HuH-7.5 (cell line): ENCODE results near the gene ASPRV1.

Experiments used
- DNase-seq: peaks from one replicate; pipeline ENCODE4 v3.0.0; 2011; ENCODE audit warnings: low spot score

ASPRV1 gene

DNA sequence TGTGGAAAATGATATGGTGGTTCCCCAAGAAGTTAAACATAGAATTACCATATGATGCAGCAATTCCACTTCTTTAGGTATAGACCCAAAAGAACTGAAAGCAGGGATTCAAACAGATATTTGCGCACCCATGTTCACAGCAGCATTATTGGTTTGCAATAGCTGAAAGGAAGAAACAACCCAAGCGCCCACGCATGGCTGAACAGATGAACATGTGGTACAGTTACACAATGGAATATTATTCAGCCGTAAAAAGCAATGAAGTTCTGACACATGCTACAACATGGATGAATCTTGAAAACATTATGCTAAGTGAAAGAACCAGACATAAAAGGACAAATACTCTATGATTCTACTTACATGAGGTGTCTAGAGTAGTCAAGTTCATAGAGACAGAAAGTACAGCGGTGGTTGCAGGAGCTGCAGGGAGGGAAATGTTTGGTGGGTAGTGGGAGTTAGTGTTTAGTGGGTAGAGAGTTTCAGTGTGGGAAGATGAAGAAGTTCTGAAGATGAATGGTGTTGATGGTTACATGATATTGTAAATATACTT is 26.7 kb upstream of the ASPRV1 start:
- DNase-seq: no peak

DNA sequence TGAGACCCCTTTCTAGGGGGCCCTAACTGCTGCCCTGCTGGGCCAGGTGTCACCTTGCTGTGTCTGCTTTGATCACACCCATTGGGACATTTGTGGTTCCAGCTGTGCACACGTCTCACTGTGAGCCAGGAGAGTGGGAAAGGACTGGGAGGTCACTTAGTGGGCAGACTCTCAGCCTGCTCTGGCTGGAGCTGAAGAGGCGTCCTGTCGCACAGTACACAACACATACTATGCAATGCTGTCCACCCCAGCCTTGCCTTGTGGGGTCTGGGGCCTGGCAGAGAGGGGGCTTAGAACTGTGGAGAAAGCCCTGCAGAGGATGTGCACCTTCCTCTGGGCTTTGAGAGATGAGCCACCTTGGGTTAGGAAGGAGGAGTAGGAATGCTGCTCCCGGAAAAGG is 25.3 kb upstream of the ASPRV1 start:
- no peak for DNase-seq

DNA sequence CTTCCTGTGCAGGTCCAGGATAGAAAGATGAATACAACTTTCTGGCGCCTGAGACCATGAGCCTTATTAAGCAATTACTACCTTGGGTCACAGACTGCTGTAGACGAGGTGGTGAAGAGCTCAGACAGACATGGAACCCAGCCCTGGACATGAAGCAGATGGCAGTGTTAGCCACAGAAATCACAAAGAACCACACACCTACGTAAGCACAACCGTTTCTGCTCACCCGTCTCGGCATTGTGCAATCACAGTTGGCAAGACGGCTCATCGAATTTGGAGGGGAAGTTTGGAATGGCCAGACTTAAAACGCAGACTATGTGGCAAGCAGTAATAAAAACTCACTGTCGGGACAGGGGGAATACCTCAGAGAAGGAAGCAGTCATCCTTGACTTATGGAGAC is 24.3 kb upstream of the ASPRV1 start:
- no peak for DNase-seq

DNA sequence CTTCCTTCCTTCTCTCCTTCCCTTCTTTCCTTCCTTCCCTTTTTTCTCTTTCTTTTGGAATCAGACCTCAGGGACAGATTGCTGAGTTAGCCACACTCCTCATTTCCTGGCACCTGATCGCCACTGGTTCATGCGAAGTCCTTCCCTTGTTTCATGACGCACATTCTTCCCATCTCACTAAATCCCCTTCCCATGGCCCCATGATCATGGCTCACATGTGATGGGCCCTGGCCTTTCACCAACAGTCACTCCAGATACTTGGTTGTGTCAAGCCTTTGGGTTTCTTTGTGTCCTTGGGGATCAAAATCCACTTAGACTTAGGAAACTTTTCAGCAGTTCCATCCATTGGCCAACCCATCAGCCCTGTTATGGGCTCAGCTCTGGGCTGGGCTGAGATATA is 23.8 kb upstream of the ASPRV1 start:
- DNase-seq: no peak

GRCh38 chr2:69983392-69983966 is 22.0 kb upstream of the ASPRV1 start:
- no peak for DNase-seq

- no peak for DNase-seq
Observed at GRCh38 chr2:69979902-69980807, 18.7 kb upstream of the ASPRV1 start.

- DNase-seq: no peak
Observed at GRCh38 chr2:69977906-69978482, 16.6 kb upstream of the ASPRV1 start.

- DNase-seq: no peak
Observed at GRCh38 chr2:69977186-69977585, 15.8 kb upstream of the ASPRV1 start.

DNA sequence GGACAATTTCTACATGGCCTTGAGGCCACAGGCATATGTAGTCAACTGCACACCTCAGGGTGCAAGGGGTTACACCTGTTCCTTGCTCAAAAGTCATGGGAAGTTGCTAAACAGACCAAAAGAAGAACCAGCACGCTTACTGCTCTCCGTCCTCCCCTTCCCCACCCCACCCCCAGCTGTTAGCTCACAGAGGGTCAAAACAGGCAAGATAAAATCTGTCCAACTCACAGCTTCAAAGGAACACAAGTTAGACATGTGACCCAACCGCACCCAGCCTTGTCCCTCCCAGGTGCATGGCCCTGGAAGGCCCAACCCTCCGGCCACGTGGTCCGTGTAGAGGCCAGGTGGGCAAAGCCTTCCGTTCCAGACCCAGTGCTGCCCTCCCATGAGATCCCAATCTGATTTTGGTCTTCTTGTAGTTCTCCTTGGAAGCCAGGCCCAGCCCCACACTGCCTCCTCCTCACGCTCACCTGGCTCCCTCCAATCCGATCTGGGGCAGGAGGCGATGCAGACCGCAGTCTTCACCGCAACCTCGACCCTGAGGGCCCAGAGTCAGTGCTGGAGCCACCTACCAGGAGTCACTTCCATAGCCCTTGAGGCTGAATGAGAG is 14.5 kb upstream of the ASPRV1 start:
- DNase-seq: no peak

- no peak for DNase-seq
Observed at GRCh38 chr2:69975136-69975852, 13.9 kb upstream of the ASPRV1 start.

DNA sequence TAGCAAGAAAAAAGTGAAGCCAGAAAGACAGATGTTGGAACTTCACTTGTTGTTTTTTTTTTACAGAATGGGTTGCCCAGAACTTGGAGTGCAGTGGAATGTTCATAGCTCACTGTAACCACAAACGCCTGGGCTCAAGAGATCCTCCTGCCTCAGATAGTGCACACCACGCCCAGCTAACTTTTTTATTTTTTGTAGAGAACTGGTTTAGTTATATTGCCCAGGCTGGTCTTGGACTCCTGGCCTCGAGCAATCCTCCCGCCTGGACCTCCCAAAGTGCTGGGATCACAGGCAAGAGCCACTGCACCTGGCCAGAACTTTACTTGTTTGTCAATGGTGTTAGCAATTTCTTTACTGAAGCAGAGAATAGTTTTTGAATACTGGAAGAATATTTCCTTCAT is 11.9 kb upstream of the ASPRV1 start:
- DNase-seq: no peak

- DNase-seq: no peak
Observed at GRCh38 chr2:69972822-69973221, 11.4 kb upstream of the ASPRV1 start.

GRCh38 chr2:69969991-69970390 is 8.6 kb upstream of the ASPRV1 start:
- no peak for DNase-seq

- no peak for DNase-seq
Observed at GRCh38 chr2:69969126-69969983, 7.9 kb upstream of the ASPRV1 start.

DNA sequence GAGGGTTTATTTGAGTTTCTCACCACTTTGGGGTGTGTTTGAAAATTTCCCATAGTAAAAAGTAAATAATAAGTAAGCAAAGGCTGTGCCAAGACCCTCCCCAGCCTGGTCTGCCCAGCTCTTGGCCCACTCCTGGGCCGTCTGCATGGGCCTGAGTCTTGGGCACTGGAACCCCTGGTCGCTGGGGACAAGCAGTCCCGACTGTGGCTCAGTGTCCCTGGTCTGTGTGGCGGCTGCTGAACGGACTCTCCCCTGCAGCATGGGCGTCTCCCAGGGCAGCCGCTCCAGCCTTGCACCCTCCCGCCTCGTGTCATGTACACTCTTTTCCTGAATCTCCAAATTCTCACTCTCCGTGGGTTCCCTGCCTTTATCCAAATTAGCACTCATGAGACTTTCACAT is 7.2 kb upstream of the ASPRV1 start:
- DNase-seq: no peak

GRCh38 chr2:69966496-69966895 is 5.1 kb upstream of the ASPRV1 start:
- DNase-seq: no peak

DNA sequence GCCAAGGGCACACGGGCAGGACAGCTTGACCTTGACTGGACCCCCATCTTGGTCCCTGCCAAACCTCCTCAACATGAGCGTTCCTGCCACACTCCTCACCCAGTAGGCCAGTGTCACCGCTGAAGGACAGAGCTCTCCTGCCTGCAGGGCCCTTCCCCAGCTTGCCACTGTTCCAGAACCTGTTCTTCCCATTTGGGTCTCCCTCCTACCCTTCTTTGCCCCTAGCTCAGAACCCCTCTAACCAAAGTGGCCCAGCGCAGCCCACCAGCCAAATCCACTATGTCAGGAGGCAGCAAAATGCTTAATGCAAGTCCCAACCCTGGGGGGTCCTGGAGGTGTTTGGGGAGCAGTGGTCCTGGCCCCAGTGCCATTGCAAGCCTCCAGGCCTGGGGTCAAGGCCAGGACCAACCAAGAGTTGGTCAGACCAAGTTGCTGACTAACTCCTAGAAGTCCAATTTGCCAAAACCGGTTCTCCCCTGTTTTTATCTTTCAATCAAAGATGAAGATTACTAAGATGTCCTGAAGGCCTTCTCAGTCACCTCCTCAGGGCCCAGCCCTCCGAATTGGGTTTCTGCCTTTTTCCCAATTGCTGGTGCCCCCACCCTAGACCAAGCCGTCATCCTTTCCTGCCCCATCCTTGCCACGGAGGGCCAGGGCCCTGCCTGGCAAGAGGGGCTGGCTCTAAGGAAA is 4.5 kb upstream of the ASPRV1 start:
- no peak for DNase-seq

GRCh38 chr2:69964353-69964841 is 3.0 kb upstream of the ASPRV1 start:
- DNase-seq: no peak

DNA sequence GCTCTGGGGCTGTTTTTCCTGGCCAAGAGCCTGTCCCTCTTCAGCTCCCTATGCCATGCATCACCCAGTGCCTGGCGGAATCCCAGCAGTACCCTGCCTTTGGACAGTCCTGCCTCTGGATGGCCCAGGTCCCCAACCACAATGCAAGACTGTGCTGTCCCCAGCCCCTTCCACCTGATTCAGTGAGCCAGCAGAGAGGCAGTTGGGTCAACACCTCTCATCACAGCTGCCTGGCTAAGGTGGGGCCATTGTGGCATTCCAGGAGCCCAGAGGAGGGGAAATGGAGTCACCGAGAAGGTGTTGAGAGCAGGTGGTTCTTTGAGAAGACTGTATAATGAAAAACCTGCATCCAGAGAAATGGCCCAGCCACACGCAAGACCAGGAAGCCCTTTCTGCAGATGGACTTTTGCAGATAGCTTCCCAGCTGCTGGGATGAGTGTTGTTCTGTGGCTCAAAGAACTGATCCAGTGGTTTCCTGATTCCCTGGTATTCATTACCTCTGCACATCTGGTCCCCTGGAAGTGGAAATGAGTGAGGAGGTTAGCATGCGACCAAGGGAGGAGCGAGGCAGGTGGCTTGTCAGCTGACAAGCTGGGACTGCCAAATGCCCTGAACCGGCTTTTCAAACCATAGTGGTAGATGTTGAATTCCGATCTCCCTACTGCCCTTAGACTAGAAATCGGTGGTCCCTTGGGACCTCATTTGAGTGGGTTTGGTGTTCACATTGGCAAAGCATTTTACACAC is 1.7 kb upstream of the ASPRV1 start:
- DNase-seq: no peak

GRCh38 chr2:69960821-69961220 is 610 bp downstream of the ASPRV1 start:
- no peak for DNase-seq
